RWPE2 (cell line): Measurements from ENCODE around the gene ESRRA.

Experiments
- ATAC-seq: fragments of 200-7000 bp; cut with Tn5 transposase; 3 replicates; pipeline ENCODE4 v1.9.1; 2021; ENCODE audit warnings: low read depth
- DNase-seq: peaks from one replicate; pipeline ENCODE4 v3.0.0-alpha.2; 2020; ENCODE audit warnings: low spot score
- H3K27ac ChIP-seq: fragments of 450-650 bp; 2 replicates; pipeline ENCODE4 v1.5.1; 2017; ENCODE audit warnings: mild to moderate bottlenecking; ENCODE audit not compliant: poor library complexity, severe bottlenecking
- H3K27me3 ChIP-seq: fragments of 250-450 bp; sonication (Bioruptor Pico); 2 replicates; pipeline ENCODE4 v1.5.1; 2021; ENCODE audit warnings: mild to moderate bottlenecking, moderate library complexity; ENCODE audit not compliant: insufficient read depth, poor library complexity, severe bottlenecking
- H3K36me3 ChIP-seq: fragments of 250-450 bp; sonication (Bioruptor Pico); 2 replicates; pipeline ENCODE4 v1.5.1; 2020; ENCODE audit warnings: low read depth, mild to moderate bottlenecking, moderate library complexity
- H3K4me1 ChIP-seq: fragments of 250-450 bp; sonication (Bioruptor Pico); 2 replicates; pipeline ENCODE4 v1.5.1; 2021; ENCODE audit warnings: mild to moderate bottlenecking, moderate library complexity; ENCODE audit not compliant: insufficient read depth, poor library complexity, severe bottlenecking
- H3K4me3 ChIP-seq: fragments of 250-450 bp; sonication (Bioruptor Pico); 2 replicates; pipeline ENCODE4 v1.5.1; 2021; ENCODE audit warnings: mild to moderate bottlenecking, moderate library complexity; ENCODE audit not compliant: severe bottlenecking
- H3K9me3 ChIP-seq: fragments of 250-450 bp; sonication (Bioruptor Pico); 2 replicates; pipeline ENCODE4 v1.5.1; 2021; ENCODE audit warnings: mild to moderate bottlenecking, moderate library complexity; ENCODE audit not compliant: severe bottlenecking
- CTCF ChIP-seq: fragments of 450-650 bp; IDR thresholded peaks from one replicate; pipeline ENCODE4 v1.5.1; 2017; ENCODE audit warnings: mild to moderate bottlenecking, moderate library complexity; ENCODE audit not compliant: poor library complexity, severe bottlenecking

The ESRRA gene

GRCh38 chr11:64305075-64305690 is at the start of gene ESRRA:
TSS of gene ESRRA (plus strand) at chr11:64305524. CDS start at chr11:64307180, 1,656 bp downstream.
- no peaks in the 10 kb centered on the region for H3K9me3 ChIP-seq
- DNase-seq (peak; percentile 99), ATAC-seq (peak; percentile 74)
- no peak for TF ChIP-seq CTCF
- H3K36me3 ChIP-seq: peaks cover 10% of the 10 kb centered on the region; the same call in 1 of the 2 replicates
- peak within 1 kb of the TSS; percentile 61 for H3K4me3 ChIP-seq
- peaks cover 8% of the 10 kb centered on the region for H3K27me3 ChIP-seq
- H3K4me1 ChIP-seq: no peaks in the 10 kb centered on the region
- H3K27ac ChIP-seq: peak within 1 kb of the TSS; percentile 86

- TF ChIP-seq CTCF: no peak
- H3K4me3 ChIP-seq: no peak overlapping the region
- H3K36me3 ChIP-seq: peaks cover 69% of the 10 kb centered on the region
- H3K27me3 ChIP-seq: no peaks in the 10 kb centered on the region
- H3K9me3 ChIP-seq: no peaks in the 10 kb centered on the region
- no peak overlapping the region for H3K27ac ChIP-seq
- DNase-seq (no peak), ATAC-seq (no peak)
- peaks cover 8% of the 10 kb centered on the region for H3K4me1 ChIP-seq
Observed at GRCh38 chr11:64256300-64256699, 49.0 kb upstream of the ESRRA start.

- Histone ChIP-seq H3K27me3 (no peaks in the 10 kb centered on the region), H3K36me3 (peaks cover 79% of the 10 kb centered on the region), H3K4me3 (no peak overlapping the region), H3K4me1 (peaks cover 8% of the 10 kb centered on the region), H3K9me3 (no peaks in the 10 kb centered on the region), H3K27ac (no peak overlapping the region)
- no peak for TF ChIP-seq CTCF
- DNase-seq (no peak), ATAC-seq (no peak)
Observed at GRCh38 chr11:64258356-64258755, 47.0 kb upstream of the ESRRA start.

- Histone ChIP-seq H3K9me3 (no peaks in the 10 kb centered on the region), H3K36me3 (peaks cover 86% of the 10 kb centered on the region), H3K27me3 (no peaks in the 10 kb centered on the region), H3K4me1 (peaks cover 8% of the 10 kb centered on the region), H3K27ac (no peak overlapping the region), H3K4me3 (no peak overlapping the region)
- DNase-seq (no peak), ATAC-seq (no peak)
- TF ChIP-seq CTCF: no peak
Observed at GRCh38 chr11:64258946-64259532, 46.3 kb upstream of the ESRRA start.

GRCh38 chr11:64259533-64260067 is 45.7 kb upstream of the ESRRA start:
- Histone ChIP-seq H3K36me3 (peaks cover 86% of the 10 kb centered on the region), H3K4me1 (peaks cover 8% of the 10 kb centered on the region), H3K4me3 (no peak overlapping the region), H3K27ac (no peak overlapping the region), H3K9me3 (no peaks in the 10 kb centered on the region), H3K27me3 (no peaks in the 10 kb centered on the region)
- DNase-seq (no peak), ATAC-seq (no peak)
- no peak for TF ChIP-seq CTCF
